ENCODE data around the gene SUV39H1.

The SUV39H1 gene

GRCh38 chrX:48737213-48737938 is 40.8 kb downstream of the SUV39H1 start (continued):
- TF ChIP-seq ZNF518A (tag by site-specific recombination; conservative IDR thresholded peaks at IDR 0.05; ENCODE audit: low read depth) = peak; percentile 96
- no peak; the same call in 1 of the 2 replicates for TF ChIP-seq REST (tag by site-specific recombination; IDR thresholded peaks at IDR 0.05)
- TF ChIP-seq ZNF24 (tag by site-specific recombination; IDR thresholded peaks at IDR 0.05) = 0 out of 2 replicates have a peak, but pooled peaks have one; percentile 36
- peak; percentile 84; the same call in 1 of the 2 replicates for TF ChIP-seq ZNF610 (tag by site-specific recombination; IDR thresholded peaks at IDR 0.05; ENCODE audit: borderline replicate concordance)
- 0 out of 2 replicates have a peak, but pooled peaks have one; percentile 11 for TF ChIP-seq ZNF18 (tag by site-specific recombination; IDR thresholded peaks at IDR 0.05)
- peak; percentile 59; the same call in 1 of the 2 replicates for TF ChIP-seq ZFP69B (tag by site-specific recombination; IDR thresholded peaks at IDR 0.05)
- peak; percentile 79 for TF ChIP-seq ZBTB17 (tag by site-specific recombination; IDR thresholded peaks at IDR 0.05)
- peak; percentile 56 for TF ChIP-seq SP3 (tag by site-specific recombination; IDR thresholded peaks at IDR 0.05)
- TF ChIP-seq ZNF10 (tag by site-specific recombination; IDR thresholded peaks at IDR 0.05) = peak; percentile 77; the same call in 1 of the 2 replicates
- 0 out of 2 replicates have a peak, but pooled peaks have one; percentile 15 for TF ChIP-seq ZNF785 (tag by site-specific recombination; IDR thresholded peaks at IDR 0.05)
- peak; percentile 77; the same call in 1 of the 2 replicates for TF ChIP-seq ZFP37 (tag by site-specific recombination; IDR thresholded peaks at IDR 0.05)
- peak; percentile 61; the same call in 1 of the 2 replicates for TF ChIP-seq ZNF76 (tag by site-specific recombination; IDR thresholded peaks at IDR 0.05; ENCODE audit: borderline replicate concordance, low read depth)
- TF ChIP-seq KLF8 (tag by site-specific recombination; IDR thresholded peaks at IDR 0.05) = peak; percentile 84; the same call in 1 of the 2 replicates
- peak; percentile 55; the same call in 1 of the 2 replicates for TF ChIP-seq TRIM28 (IDR thresholded peaks at IDR 0.05; ENCODE audit: borderline replicate concordance, low read length)
- TF ChIP-seq PRDM6 (tag by site-specific recombination; IDR thresholded peaks at IDR 0.05) = no peak
- TF ChIP-seq ZBTB26 (tag by site-specific recombination; optimal IDR thresholded peaks at IDR 0.05) = peak; percentile 30
- no peak for TF ChIP-seq TCF7L2 (IDR thresholded peaks at IDR 0.05; ENCODE audit: borderline replicate concordance, low read depth, low read length)
- 0 out of 2 replicates have a peak, but pooled peaks have one; percentile 36 for TF ChIP-seq MYNN (tag by site-specific recombination; IDR thresholded peaks at IDR 0.05; ENCODE audit: borderline replicate concordance)
- peak; percentile 89 for TF ChIP-seq ZNF660 (tag by site-specific recombination; IDR thresholded peaks at IDR 0.05)
- TF ChIP-seq ZNF311 (tag by site-specific recombination; IDR thresholded peaks at IDR 0.05; ENCODE audit: borderline replicate concordance) = no peak
- no peak for TF ChIP-seq ZNF23 (tag by site-specific recombination; IDR thresholded peaks at IDR 0.05; ENCODE audit: borderline replicate concordance)
- TF ChIP-seq ZFP3 (tag by site-specific recombination; IDR thresholded peaks at IDR 0.05; ENCODE audit: low read depth) = no peak
- peak; percentile 83 for TF ChIP-seq ZNF501 (tag by site-specific recombination; IDR thresholded peaks at IDR 0.05)
- TF ChIP-seq ZNF560 (tag by site-specific recombination; IDR thresholded peaks at IDR 0.05; ENCODE audit: borderline replicate concordance) = no peak
- TF ChIP-seq SCRT1 (tag by site-specific recombination; IDR thresholded peaks at IDR 0.05; ENCODE audit: borderline replicate concordance) = 0 out of 2 replicates have a peak, but pooled peaks have one; percentile 16
- TF ChIP-seq ZBTB20 (tag by site-specific recombination; IDR thresholded peaks at IDR 0.05) = peak; percentile 20; the same call in 1 of the 2 replicates
